ENCODE data around the gene SV2B.

SV2B gene

GRCh38 chr15:91108421-91108820 is 8.4 kb downstream of the SV2B start:
- DNase-seq, result no peak

- no peak for DNase-seq
Measured at GRCh38 chr15:91109885-91110284, 9.8 kb downstream of the SV2B start.

- DNase-seq, result no peak
Measured at GRCh38 chr15:91110407-91110806, 10.3 kb downstream of the SV2B start.

- DNase-seq, result peak; percentile 42
Measured at GRCh38 chr15:91113030-91113429, 13.0 kb downstream of the SV2B start.

- DNase-seq, result no peak
Measured at GRCh38 chr15:91114301-91114700, 14.2 kb downstream of the SV2B start.

GRCh38 chr15:91116113-91117067 is 16.3 kb downstream of the SV2B start:
- no peak for DNase-seq

GRCh38 chr15:91117375-91117774 is 17.3 kb downstream of the SV2B start:
- no peak for DNase-seq

- no peak for DNase-seq
Measured at GRCh38 chr15:91118817-91119590, 18.9 kb downstream of the SV2B start.

GRCh38 chr15:91122296-91122695 is 22.2 kb downstream of the SV2B start:
- DNase-seq, result no peak

GRCh38 chr15:91124132-91124531 is 24.1 kb downstream of the SV2B start:
- DNase-seq, result no peak

GRCh38 chr15:91125162-91125561 is 25.1 kb downstream of the SV2B start:
- DNase-seq, result no peak

GRCh38 chr15:91126080-91126479 is 26.0 kb downstream of the SV2B start:
- no peak for DNase-seq

- no peak for DNase-seq
Measured at GRCh38 chr15:91127236-91127955, 27.3 kb downstream of the SV2B start.

GRCh38 chr15:91128016-91128415 is 28.0 kb downstream of the SV2B start:
- DNase-seq, result no peak

GRCh38 chr15:91129436-91129835 is 29.4 kb downstream of the SV2B start:
- DNase-seq, result no peak

- no peak for DNase-seq
Measured at GRCh38 chr15:91132079-91132478, 32.0 kb downstream of the SV2B start.

- no peak for DNase-seq
Measured at GRCh38 chr15:91133511-91133910, 33.5 kb downstream of the SV2B start.

- no peak for DNase-seq
Measured at GRCh38 chr15:91135201-91136130, 35.4 kb downstream of the SV2B start.

- DNase-seq, result no peak
Measured at GRCh38 chr15:91136386-91136923, 36.4 kb downstream of the SV2B start.

GRCh38 chr15:91140601-91141000 is 40.5 kb downstream of the SV2B start:
- no peak for DNase-seq

- no peak for DNase-seq
Measured at GRCh38 chr15:91141097-91141496, 41.0 kb downstream of the SV2B start.
